ENCODE results near the gene TMEM267. TPM values are rescaled to one million over a fixed set of nuclear protein-coding genes. Genes with fewer than 3 reads are reported as not detected.

Gene TMEM267
- total and polyA plus RNA-seq, 4 donors: 2.3 to 5.4 (median 3.8) TPM

GRCh38 chr5:43416803-43417394 is 66.8 kb downstream of the TMEM267 start:
- Histone ChIP-seq H3K9me3 (ENCODE audit: control insufficient read depth in 4 of 4, low read length in 3 of 4) (no peaks in the 10 kb centered on the region), H3K27me3 (ENCODE audit: control insufficient read depth in 4 of 4, insufficient read depth in 4 of 4, low read length in 3 of 4) (no peaks in the 10 kb centered on the region), H3K27ac (ENCODE audit: low read depth in 1 of 2, low read length in 2 of 2) (no peak overlapping the region), H3K4me1 (ENCODE audit: control insufficient read depth in 4 of 4, insufficient read depth in 4 of 4, low read length in 3 of 4) (peaks cover 0 to 5% (median 0%) of the 10 kb centered on the region in 4 donors), H3K36me3 (ENCODE audit: control insufficient read depth in 4 of 4, insufficient read depth in 3 of 4, low read depth in 1 of 4, low read length in 3 of 4) (no peaks in the 10 kb centered on the region), H3K9ac (ENCODE audit: low read depth in 1 of 2, low read length in 2 of 2) (no peak overlapping the region), H3K4me3 (ENCODE audit: low read depth in 1 of 3, low read length in 3 of 3) (no peak overlapping the region)
- WGBS: 67% methylated on average over 3 of the region's 3 CpGs
- DNase-seq (ENCODE audit: low spot score): no peak
- TF ChIP-seq TAF1 (conservative IDR thresholded peaks at IDR 0.05) (no peak), RAD21 (IDR thresholded peaks at IDR 0.05) (no peak), ZBTB33 (IDR thresholded peaks at IDR 0.05) (no peak), SP1 (IDR thresholded peaks at IDR 0.05) (no peak), RXRA (IDR thresholded peaks at IDR 0.05) (no peak), YY1 (IDR thresholded peaks at IDR 0.05) (no peak), HNF4A (conservative IDR thresholded peaks at IDR 0.05) (no peak), FOXA2 (IDR thresholded peaks at IDR 0.05) (no peak), FOXA1 (IDR thresholded peaks at IDR 0.05) (no peak), REST (IDR thresholded peaks at IDR 0.05) (no peak), JUND (IDR thresholded peaks at IDR 0.05) (no peak), GABPA (IDR thresholded peaks at IDR 0.05 in 1 of 2, conservative IDR thresholded peaks at IDR 0.05 in 1 of 2) (no peak), HNF4G (IDR thresholded peaks at IDR 0.05) (no peak), CTCF (IDR thresholded peaks at IDR 0.05; ENCODE audit: low read depth, low read length, missing input control) (no peak), MAX (IDR thresholded peaks at IDR 0.05) (no peak), NR2F2 (IDR thresholded peaks at IDR 0.05) (no peak), ATF3 (IDR thresholded peaks at IDR 0.05) (no peak), EGR1 (IDR thresholded peaks at IDR 0.05; ENCODE audit: low read depth in 2 of 2) (no peak)
